Fibroblast of skin of abdomen (primary cell): ENCODE measurements around the gene GRIA1.

Experiments used
- DNase-seq: peaks from one replicate; pipeline ENCODE4 v3.0.0-alpha.2; 2013

GRIA1 gene

GRCh38 chr5:153742060-153742459 lies 251.6 kb downstream of the GRIA1 start:
- no peak for DNase-seq

DNA sequence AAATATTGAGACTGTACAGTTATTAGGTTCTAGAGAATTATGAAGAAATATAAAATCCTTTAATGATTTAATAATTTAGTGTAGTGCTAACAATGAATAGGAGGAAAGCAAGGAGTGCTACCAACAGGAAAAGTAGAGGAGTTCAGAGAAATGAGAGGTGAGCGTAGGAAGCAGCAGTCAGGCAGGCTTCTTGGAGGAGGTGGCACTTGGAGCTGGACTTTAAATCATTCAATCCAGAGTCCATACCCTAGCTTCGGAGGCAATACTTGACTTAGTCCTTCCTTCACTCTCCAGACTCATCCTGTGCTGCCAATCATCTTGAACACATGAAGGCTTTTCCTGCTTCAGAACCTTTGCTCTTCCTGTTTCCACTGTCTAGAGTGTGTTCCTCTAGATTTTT lies 254.3 kb downstream of the GRIA1 start:
- no peak for DNase-seq

GRCh38 chr5:153745778-153746395 lies 255.4 kb downstream of the GRIA1 start:
- peak; percentile 45 for DNase-seq

DNA sequence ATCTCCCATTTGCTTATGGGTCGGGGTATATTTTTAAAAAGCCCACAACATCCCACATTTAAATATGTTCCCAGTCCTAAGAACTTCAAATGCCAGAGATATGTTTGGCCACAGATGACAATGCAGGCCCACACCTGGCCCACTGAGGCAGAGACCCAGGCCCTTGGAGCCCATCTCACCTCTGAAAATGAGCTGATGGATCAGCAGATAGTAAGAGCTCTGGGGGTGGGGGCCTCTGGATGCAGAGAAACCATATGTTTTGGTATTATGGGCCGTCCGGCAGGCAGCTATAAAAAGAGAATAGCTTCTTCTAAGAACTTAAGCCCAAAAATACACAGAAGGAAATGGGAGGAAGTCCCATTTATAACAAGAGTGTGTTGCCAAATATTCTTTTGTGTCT lies 256.0 kb downstream of the GRIA1 start:
- no peak for DNase-seq

GRCh38 chr5:153748823-153749222 lies 258.4 kb downstream of the GRIA1 start:
- DNase-seq, result no peak

DNA sequence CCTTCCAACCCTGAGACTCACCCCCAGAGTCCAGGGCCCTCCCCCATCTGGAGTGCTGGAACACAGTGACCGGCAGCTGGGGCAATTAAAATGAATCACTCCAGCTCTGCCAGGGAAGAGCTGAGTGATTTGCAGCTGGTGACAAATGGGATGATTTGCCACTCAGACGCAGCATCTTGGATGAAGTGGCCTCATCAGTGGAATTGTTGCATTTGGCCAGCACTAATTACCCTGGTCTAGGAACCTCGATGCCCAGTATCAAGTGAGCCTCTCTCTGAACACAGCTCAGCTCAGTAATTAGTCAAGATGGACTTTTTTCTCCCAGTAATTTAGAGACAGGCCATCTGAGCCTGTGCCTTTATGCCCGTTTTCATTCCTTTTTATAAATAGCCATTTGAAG lies 259.5 kb downstream of the GRIA1 start:
- DNase-seq, result peak; percentile 46

- no peak for DNase-seq
Observed at GRCh38 chr5:153751251-153751650, 260.8 kb downstream of the GRIA1 start.

GRCh38 chr5:153752890-153753289 lies 262.4 kb downstream of the GRIA1 start:
- peak; percentile 66 for DNase-seq

GRCh38 chr5:153753645-153754432 lies 263.4 kb downstream of the GRIA1 start:
- DNase-seq, result peak; percentile 29

DNA sequence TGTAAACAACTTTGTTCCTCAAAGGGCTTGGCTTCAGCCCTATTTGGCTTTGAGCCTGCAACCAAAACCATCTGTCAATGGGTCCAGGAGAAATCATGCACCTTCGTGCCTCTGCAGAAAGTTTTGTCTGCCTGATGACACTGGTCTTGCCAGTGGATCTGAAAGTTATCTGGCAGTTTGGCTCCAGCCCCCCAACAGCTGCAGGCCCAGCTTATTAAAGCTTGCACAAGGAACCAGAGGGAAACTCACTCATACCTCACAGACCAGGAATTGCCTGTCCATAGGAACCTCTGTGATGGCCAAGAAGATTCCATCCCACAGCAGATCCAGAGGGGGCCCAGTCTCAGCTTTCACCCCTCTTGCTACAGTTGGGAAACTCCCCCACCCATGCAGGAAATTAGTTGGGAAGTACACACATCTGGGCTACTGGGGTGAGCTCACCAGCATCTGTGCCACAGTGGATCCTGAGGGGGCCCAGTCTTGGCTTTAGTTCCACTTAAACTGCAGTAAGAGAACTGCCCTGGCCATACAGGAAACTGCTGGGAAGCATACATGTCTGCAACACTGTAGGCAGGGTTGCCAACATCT lies 265.5 kb downstream of the GRIA1 start:
- peak; percentile 35 for DNase-seq

DNA sequence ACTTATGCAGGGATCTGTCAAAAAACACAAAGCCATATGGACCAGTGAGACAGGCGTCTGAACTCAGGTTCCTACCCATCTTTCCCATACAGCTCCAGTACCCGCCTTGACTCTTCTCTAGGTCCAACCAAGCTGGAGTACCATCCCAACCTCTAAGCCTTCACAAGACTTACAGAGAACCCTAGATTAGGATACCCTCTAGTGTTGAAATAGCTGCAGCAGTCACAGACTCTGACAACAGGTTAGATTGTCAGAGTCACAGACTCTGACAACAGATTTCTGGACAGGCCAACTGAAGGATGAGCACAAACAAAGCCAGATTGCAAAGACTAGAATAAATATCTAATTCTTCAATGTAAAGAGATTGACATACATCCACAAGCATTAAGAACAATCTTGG lies 266.1 kb downstream of the GRIA1 start:
- DNase-seq, result peak; percentile 18

GRCh38 chr5:153765987-153766386 lies 275.5 kb downstream of the GRIA1 start:
- no peak for DNase-seq

GRCh38 chr5:153767221-153768188 lies 277.0 kb downstream of the GRIA1 start:
- peak; percentile 14 for DNase-seq

DNA sequence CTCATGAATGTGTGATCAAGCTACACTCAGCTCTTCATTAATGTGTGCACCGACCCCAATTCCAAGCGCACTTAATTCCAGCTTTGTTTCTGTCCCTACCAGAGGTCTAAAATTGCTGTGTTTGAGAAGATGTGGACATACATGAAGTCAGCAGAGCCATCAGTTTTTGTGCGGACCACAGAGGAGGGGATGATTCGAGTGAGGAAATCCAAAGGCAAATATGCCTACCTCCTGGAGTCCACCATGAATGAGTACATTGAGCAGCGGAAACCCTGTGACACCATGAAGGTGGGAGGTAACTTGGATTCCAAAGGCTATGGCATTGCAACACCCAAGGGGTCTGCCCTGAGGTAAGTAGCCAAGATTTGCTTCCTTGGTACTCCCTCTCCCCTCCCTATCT lies 279.6 kb downstream of the GRIA1 start:
- no peak for DNase-seq

DNA sequence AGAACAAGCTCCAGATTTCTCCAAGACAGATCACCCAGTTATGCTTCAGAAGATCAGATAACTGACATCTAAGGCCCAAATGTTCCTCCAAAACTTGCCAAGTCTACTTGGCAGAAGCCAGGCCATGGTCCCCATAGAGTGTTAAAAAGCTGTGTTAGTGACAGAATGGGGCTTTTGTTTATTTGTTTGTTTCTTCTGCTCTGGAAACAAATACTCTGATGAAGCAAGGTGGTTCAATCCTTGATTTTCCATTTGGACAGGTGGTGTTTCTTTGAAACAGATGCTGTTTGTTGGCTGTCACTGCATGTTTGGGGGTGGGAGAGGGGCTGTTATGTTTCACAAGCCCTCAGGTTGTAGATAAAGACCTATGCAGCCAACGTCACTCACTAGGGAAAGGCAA lies 284.2 kb downstream of the GRIA1 start:
- no peak for DNase-seq

GRCh38 chr5:153775923-153776322 lies 285.5 kb downstream of the GRIA1 start:
- no peak for DNase-seq

DNA sequence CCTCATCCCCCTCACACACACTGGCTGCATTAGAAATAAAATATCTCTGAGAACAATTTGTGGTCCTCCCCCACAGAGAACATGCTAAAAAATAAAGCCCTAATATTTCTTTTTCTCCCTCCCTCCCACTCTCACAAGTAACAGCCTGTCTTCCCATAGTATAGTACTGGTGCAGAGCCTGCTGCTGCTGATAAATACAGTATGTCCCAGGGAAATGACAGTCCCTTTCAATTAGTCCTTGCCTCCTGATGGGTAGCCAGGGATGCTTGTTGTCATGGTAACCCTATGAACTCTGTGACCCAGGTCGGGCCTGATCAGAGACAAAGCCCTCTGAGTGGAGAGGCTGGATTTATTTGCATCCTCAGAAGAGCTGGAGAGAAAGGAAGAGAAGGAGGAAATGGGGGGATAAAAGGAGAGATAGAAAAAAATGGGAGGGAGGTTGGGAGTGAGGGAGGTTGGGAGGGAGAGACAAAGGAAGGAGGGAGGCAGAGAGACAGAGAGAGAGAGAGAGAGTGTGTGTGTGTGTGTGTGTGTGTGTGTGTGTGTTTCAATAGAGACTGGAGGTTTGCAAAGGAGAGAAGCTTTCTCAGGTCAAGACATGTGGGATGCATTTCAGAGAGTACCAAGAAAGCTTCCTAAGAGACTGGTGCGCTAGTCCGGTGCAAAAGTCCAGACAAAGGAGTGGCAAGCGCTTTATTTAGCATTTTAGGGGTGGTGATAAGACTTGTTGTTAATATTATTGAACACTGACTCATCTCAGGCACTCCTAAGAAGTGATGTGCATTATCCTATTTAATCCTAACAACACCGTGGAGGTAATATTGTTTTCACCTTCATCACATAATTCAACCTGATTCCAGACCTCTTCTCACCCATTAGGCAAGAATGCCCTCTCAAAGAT lies 287.5 kb downstream of the GRIA1 start:
- DNase-seq, result no peak

DNA sequence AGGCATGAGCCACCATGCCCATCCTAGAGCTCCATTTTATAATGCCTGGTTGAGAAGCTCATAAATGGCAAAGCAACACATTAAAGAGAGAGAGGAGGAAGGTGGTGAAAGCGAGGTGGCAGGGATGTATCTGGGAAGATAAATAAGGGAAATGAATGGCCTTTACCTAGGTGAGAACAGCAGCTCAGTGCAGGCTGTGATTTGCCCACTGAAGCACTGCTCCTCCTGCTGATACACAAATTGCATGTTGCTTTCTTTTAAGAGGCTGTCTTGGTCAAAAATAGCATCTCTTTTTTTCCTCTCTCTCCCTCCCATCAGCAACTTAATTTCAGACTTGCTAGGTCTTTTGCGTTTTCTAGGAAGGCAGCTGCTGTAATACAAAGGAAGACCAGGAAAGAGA lies 289.4 kb downstream of the GRIA1 start:
- no peak for DNase-seq

GRCh38 chr5:153780876-153781705 lies 290.6 kb downstream of the GRIA1 start:
- DNase-seq, result no peak

DNA sequence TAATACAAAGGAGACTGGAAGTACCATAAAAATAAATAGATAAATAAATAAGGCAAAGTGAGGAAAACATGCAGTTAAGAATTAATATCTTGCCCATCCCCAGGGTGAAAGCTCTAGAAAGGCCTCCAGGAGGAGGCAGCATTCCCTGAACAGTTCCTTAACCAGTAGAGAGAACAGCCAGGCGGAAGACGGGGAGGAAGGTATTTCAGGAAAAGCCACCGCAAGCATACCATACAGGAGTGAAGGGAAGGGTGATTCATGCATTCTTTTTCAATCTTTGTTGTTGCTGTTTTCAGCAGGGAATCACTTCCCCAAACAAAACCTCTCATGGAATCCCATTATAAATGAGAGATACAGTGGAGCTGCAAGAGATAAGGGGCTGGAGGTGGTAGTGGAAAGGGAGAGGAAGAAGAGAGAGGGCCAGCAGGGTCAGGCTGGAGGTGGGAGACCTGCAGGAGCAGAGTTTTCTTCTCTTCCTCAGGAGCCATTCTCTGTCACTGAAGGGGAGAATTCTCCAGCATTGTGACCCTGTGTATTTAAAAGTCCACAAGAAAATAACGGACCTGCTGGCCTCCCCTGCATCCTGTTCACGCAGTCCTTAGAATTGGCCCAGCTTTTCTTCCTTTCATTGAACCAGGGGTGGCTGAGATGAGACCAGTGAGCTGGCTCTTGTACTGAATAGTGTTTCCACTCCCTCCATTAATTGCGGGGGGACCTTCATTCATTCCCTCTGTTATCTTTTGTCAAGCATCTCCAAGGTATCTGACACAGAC lies 292.3 kb downstream of the GRIA1 start:
- peak; percentile 74 for DNase-seq
